HAP-1 (cell line): ENCODE data around the gene ARPC1B.
"Not testable (repeated sequence)": the region's sequence is repeated elsewhere in the genome, so short reads cannot be mapped to it uniquely, and the experiment has no call there.

Experiments
- DNase-seq, 2 experiments: peaks; one replicate each; pipeline ENCODE4 v3.0.0-alpha.2; 2016 to 2020; ENCODE audit warnings: low spot score in 2 of 2
- H3K27me3 ChIP-seq: fragments of 250-450 bp; sonication (Bioruptor Pico); 2 replicates; pipeline ENCODE4 v1.5.1; 2020; ENCODE audit warnings: low read depth, mild to moderate bottlenecking, moderate library complexity
- H3K36me3 ChIP-seq: fragments of 250-450 bp; sonication (Bioruptor Pico); replicated peaks from 2 replicates; pipeline ENCODE4 v1.5.1; 2020; ENCODE audit warnings: mild to moderate bottlenecking
- H3K4me1 ChIP-seq: fragments of 250-450 bp; sonication (Bioruptor Pico); 2 replicates; pipeline ENCODE4 v1.5.1; 2020; ENCODE audit warnings: mild to moderate bottlenecking
- H3K4me3 ChIP-seq: fragments of 250-450 bp; sonication (Bioruptor Pico); 2 replicates; pipeline ENCODE4 v1.5.1; 2020; ENCODE audit warnings: mild to moderate bottlenecking, moderate library complexity
- H3K9me3 ChIP-seq: fragments of 250-450 bp; sonication (Bioruptor Pico); 2 replicates; pipeline ENCODE4 v1.5.1; 2020; ENCODE audit warnings: mild to moderate bottlenecking, moderate library complexity
- in situ Hi-C: fragments of 300-500 bp; cut with MboI; formaldehyde crosslinking; loops from 3 replicates; pipeline ENCODE4 v1.14.3; 2020; ENCODE audit warnings: low sequenced_read_pairs, inconsistent platforms, mixed read lengths

Gene ARPC1B

GRCh38 chr7:99357701-99358490 is 16.6 kb upstream of the ARPC1B start:
- Histone ChIP-seq H3K4me1 (no peaks in the 10 kb centered on the region), H3K27me3 (no peaks in the 10 kb centered on the region), H3K9me3 (no peaks in the 10 kb centered on the region), H3K4me3 (no peak overlapping the region), H3K36me3 (peaks cover 79% of the 10 kb centered on the region)
- in situ Hi-C loops, result no loop called here
- no peak for DNase-seq

- H3K4me3 ChIP-seq, H3K27me3 ChIP-seq, H3K4me1 ChIP-seq, H3K9me3 ChIP-seq, DNase-seq, in situ Hi-C loops: not testable (repeated sequence)
- peaks cover 75% of the 10 kb centered on the region for H3K36me3 ChIP-seq
Observed at GRCh38 chr7:99358521-99358920, 16.0 kb upstream of the ARPC1B start.

- Histone ChIP-seq H3K27me3 (no peaks in the 10 kb centered on the region), H3K9me3 (no peaks in the 10 kb centered on the region), H3K4me3 (no peak overlapping the region), H3K4me1 (no peaks in the 10 kb centered on the region), H3K36me3 (peaks cover 74% of the 10 kb centered on the region)
- no peak for DNase-seq
- in situ Hi-C loops, result no loop called here
Observed at GRCh38 chr7:99359465-99360154, 14.9 kb upstream of the ARPC1B start.

- DNase-seq, result no peak
Observed at GRCh38 chr7:99362801-99363200, 11.7 kb upstream of the ARPC1B start.

GRCh38 chr7:99363286-99363685 is 11.2 kb upstream of the ARPC1B start:
- DNase-seq, result no peak
- peaks cover 68% of the 10 kb centered on the region for H3K36me3 ChIP-seq
- H3K9me3 ChIP-seq, result no peaks in the 10 kb centered on the region
- H3K27me3 ChIP-seq, result no peaks in the 10 kb centered on the region
- in situ Hi-C loops, result no loop called here
- H3K4me1 ChIP-seq, result no peaks in the 10 kb centered on the region
- H3K4me3 ChIP-seq, result no peak overlapping the region

More at GRCh38 chr7:99362801-99363200, 11.7 kb upstream of the ARPC1B start:
- Histone ChIP-seq H3K4me3 (no peak overlapping the region), H3K9me3 (no peaks in the 10 kb centered on the region), H3K4me1 (no peaks in the 10 kb centered on the region), H3K36me3 (peaks cover 73% of the 10 kb centered on the region), H3K27me3 (no peaks in the 10 kb centered on the region)
- in situ Hi-C loops, result no loop called here

- peaks cover 47% of the 10 kb centered on the region for H3K36me3 ChIP-seq
- DNase-seq, result peak in 1 of 2 experiments; percentile 48
- no peaks in the 10 kb centered on the region for H3K9me3 ChIP-seq
- no peaks in the 10 kb centered on the region for H3K27me3 ChIP-seq
- in situ Hi-C loops, result no loop called here
- no peak overlapping the region for H3K4me3 ChIP-seq
- no peaks in the 10 kb centered on the region for H3K4me1 ChIP-seq
Observed at GRCh38 chr7:99365318-99366141, 9.0 kb upstream of the ARPC1B start.

DNA sequence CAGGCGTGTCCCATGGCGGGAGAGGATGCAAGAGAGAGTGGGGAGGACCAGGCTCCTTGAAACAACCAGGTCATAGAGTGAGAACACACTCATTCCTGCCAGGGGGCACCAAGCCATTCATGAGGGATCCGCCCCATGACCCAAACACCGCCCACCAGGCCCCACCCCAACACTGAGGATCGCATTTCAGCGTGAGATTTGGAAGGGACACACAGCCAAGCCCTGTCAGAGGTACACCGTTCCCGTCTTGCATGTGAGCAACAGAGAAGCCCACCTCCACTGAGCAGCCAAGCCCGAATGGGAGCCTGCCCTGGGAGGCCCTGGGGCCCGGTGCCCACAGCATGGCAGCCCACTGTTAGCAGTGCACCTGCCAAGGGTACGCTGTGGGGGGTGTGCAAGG is 7.9 kb upstream of the ARPC1B start:
- Histone ChIP-seq H3K27me3 (no peaks in the 10 kb centered on the region), H3K4me3 (no peak overlapping the region), H3K36me3 (peaks cover 35% of the 10 kb centered on the region), H3K4me1 (no peaks in the 10 kb centered on the region), H3K9me3 (no peaks in the 10 kb centered on the region)
- in situ Hi-C loops, result no loop called here
- DNase-seq, result no peak

DNA sequence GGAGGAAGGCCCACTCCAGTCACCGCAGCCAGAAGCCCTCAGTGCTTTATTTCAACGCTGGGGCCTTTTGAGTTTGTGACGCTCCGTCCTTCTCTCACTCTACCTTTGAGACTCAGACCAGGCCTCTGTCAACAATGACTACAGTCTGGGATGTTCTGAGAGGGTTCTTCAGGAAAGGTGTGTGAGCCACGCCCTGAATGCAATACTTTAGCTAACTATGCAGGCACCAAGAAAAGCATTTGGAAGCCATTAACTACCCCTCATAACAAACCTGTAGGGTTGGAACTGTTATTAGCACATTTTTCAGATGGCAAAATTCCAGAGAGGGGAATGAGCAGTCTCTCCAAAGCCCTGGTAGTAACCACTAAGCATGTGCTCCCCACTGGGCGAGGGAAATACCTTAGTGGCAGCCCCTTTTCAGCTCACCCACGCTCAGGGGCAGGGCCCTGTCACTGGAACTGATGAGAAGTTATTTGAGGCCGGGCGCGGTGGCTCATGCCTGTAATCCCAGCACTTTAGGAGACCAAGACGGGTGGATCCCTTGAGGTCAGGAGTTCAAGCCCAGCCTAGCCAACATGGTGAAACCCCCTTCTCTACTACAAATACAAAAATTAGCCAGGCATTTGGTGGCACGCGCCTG is 5.7 kb upstream of the ARPC1B start:
- in situ Hi-C loops, result no loop called here
- Histone ChIP-seq H3K9me3 (no peaks in the 10 kb centered on the region), H3K36me3 (peaks cover 23% of the 10 kb centered on the region), H3K4me3 (no peak overlapping the region), H3K4me1 (no peaks in the 10 kb centered on the region), H3K27me3 (no peaks in the 10 kb centered on the region)
- DNase-seq, result no peak

- no peaks in the 10 kb centered on the region for H3K9me3 ChIP-seq
- H3K4me1 ChIP-seq, result no peaks in the 10 kb centered on the region; the same call in 1 of the 2 replicates
- no peak for DNase-seq
- no peak overlapping the region for H3K4me3 ChIP-seq
- in situ Hi-C loops, result no loop called here
- H3K36me3 ChIP-seq, result peaks cover 16% of the 10 kb centered on the region
- no peaks in the 10 kb centered on the region for H3K27me3 ChIP-seq
Observed at GRCh38 chr7:99369767-99370391, 4.7 kb upstream of the ARPC1B start.

GRCh38 chr7:99371376-99371920 is 3.1 kb upstream of the ARPC1B start:
- peaks cover 3% of the 10 kb centered on the region; the same call in 1 of the 2 replicates for H3K4me1 ChIP-seq
- H3K27me3 ChIP-seq, result no peaks in the 10 kb centered on the region
- DNase-seq, result no peak
- H3K36me3 ChIP-seq, result peaks cover 4% of the 10 kb centered on the region
- no peaks in the 10 kb centered on the region for H3K9me3 ChIP-seq
- no peak overlapping the region for H3K4me3 ChIP-seq
- in situ Hi-C loops, result no loop called here

DNA sequence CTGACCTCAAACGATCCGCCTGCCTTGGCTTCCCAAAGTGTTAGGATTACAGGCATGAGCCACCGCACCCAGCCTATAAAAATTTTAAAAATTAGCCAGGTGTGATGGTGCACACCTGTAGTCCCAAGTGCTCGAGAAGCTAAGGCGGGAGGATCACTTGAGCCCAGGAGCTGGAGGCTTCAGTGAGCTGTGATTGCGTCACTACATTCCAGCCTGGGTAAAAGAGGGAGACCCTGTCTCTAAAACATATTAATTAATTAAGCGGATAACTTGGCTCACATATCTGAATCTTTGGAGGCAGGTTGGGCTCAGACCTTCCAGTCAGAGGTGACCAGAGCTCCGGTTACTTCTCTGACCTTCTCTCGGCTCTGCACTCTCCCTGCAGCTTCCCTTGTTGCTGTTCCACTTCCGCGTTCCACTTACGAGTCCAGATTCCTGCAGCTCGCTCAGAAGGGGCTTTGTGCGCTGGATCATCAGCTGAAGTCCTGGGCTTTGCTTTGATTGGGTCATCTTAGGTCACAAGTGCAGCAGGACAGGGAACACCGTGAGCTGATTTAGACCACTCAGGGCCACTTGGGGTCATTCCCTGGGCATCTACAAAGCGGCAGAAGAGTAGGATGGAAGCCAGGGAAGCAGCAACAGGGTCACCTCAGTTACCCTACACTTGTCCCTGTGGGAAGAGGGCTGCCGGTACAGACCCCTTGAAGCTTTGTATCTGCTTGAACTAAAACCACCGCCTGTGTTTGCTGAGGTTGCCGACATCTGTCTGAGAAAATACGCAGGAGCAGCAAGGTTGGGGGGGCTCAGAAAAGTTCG is 2.0 kb upstream of the ARPC1B start:
- DNase-seq, result no peak
- peaks cover 3% of the 10 kb centered on the region; the same call in 1 of the 2 replicates for H3K4me1 ChIP-seq
- H3K36me3 ChIP-seq, result no peaks in the 10 kb centered on the region; the same call in 1 of the 2 replicates
- H3K27me3 ChIP-seq, result no peaks in the 10 kb centered on the region
- in situ Hi-C loops, result no loop called here
- H3K9me3 ChIP-seq, result no peaks in the 10 kb centered on the region
- H3K4me3 ChIP-seq, result no peak overlapping the region
